HG02588 (cell line): ENCODE measurements around the gene MAP2K7.
"Not testable (repeated sequence)": the region's sequence is repeated elsewhere in the genome, so short reads cannot be mapped to it uniquely, and the experiment has no call there.

ENCODE experiments used
- ATAC-seq: cut with Tn5 transposase; IDR thresholded peaks from one replicate; pipeline ENCODE4 v1.9.1; 2021; ENCODE audit warnings: mild to moderate bottlenecking, moderate library complexity; ENCODE audit not compliant: unreplicated experiment

MAP2K7 gene

DNA sequence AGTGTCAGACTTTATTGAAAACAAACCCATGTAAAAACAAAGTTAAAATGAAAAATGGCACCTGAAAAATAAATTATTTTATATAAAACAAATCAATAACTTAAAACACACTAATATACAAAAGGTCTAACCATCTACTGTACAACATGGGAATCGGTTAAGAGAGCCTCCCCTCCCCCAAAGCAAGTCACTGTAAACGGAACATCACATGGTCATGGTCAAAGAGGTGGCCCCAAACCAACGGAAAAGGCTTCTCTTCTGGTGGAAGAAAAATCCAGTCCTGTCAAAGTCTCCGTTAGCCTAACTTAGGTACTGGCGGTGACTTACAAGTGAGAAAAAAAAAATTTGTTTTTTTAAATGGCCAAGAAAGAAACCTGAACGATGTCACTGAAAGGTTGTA lies 55.5 kb downstream of the MAP2K7 start:
- no peak for ATAC-seq

DNA sequence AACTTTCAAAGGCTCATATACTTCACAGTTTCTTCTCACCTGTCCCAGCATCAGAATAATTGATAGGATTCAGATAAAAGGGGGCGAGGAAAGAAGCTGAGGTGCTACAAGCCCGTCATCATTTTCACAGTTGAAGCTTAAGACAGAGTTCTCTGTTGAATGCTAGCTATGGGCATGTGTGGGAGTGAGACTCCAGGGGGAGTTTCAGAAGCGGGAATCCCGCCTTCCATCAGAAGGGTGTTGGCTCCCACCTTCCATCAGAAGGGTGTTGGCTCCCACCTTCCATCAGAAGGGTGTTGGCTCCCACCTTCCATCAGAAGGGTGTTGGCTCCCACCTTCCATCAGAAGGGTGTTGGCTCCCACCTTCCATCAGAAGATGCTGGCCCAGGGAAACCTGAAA lies 57.4 kb downstream of the MAP2K7 start:
- ATAC-seq, result not testable (repeated sequence)

DNA sequence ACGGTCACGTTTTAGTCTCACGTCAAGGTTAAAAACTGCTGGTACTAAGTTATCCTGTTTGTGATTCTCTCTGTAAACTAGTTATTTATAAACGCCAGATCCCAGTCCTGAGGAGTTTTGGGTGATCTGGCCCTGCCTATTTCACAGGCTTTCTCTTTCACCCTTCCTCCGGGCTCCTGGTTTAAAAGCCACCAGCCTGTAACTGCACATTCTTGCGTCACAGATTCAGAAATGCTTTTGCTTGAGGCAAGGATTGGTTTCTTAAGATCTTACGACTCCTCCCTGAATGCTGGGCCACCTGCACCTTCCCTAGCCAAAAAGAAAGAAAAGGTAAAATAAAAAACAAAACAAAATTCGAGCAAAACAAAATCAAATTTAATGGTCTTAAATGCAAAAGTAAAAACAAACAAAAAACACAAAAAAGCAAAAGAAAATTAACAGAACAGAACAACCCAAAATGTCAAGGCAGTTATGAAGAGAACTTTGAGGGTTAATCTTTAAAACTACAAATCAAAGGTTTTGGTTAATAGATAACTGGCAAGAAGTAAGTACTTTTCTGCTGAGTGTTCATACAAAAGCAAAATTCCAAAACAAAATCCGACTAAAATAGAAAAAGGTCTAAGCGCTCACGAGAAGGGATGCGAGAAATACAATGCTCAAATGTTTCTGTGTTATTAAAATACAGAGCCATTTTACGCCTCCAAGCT lies 58.4 kb downstream of the MAP2K7 start:
- ATAC-seq, result no peak

DNA sequence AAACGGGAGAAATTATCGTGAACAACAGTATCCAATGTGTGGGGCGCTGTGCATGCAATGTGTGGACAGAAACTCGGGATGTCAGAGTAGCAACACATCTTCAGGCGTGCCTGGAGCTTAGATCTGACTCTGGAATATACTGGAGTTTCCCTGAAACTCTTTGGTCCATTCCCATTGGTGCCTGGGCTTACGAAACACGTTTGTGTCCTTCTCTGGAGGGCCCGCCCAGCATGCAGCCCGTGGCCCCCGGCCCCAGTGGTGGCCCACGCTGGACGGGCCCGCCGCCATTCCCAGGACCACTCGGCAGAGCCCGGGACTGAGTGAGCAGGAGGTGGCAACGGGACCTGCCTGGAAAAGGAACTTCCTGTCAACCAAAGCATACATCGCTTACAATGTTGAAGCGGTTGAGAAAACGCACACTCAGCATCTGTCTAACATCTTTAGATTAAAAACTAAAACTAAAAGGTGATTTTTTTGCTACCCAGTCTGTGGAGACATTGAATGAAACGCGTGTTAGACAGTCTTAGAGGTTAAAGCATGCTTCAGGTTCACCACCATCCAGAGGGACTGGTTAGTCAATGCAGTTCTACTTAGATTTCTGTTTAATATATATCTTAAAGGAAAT lies 59.1 kb downstream of the MAP2K7 start:
- no peak for ATAC-seq

DNA sequence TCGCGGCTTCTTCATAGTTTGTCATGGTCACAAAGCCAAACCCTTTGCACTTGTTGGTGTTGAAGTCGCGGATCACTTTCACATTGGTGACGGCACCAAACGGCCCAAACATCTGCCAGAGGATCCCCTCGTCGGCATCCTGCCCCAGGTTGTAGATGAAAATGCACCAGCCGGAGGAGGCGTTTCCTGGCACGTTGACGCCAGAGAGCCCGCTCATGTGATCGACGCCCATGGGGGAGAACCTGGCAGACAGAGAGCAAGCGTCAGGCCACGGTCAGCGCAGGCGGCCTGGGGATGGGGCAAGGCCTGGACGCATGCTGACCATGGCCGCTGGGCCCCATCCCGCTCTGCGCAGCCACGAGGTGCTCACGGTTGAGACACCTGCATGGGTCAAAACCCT lies 59.9 kb downstream of the MAP2K7 start:
- no peak for ATAC-seq
